NOMO-1 treated with DMSO at 0.1 percent for 48 hours (cell line): Measurements from ENCODE around the gene MEI1.
A peak's percentile ranks its signal among the peaks of the same experiment; 100 is the strongest.

Source experiments
- DNase-seq: peaks from one replicate; lab custom pipeline; 2025; ENCODE audit not compliant: unreplicated experiment; lab: John Stamatoyannopoulos, UW

The MEI1 gene

DNA sequence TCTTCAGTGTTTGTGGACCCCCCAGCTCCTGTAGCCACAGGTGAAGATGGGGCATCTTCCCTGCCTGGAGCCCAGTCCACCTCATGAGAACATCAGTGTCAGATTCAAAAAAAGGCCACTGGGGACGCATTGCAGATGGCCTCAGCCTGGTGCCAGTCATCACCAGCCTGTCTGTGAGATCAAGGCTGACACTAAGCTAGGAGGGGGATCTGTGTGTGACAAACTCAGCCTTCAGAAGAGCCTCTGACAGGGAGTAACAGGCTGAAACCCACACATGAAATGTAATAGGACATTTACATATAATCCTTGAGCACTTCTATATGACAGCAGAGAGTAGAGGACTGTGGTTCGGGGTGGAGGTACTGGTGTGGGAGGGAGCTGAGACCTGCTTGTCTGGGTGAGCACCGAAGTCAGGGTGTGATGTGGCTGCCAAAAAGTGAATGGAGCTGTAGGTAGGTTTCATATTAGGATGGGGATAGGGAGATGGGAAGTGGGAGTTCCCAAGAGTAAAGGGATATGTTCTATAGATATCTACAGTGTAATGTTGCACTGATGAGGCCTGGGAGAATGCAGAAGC is 80.7 kb downstream of the MEI1 start:
- no peak for DNase-seq

DNA sequence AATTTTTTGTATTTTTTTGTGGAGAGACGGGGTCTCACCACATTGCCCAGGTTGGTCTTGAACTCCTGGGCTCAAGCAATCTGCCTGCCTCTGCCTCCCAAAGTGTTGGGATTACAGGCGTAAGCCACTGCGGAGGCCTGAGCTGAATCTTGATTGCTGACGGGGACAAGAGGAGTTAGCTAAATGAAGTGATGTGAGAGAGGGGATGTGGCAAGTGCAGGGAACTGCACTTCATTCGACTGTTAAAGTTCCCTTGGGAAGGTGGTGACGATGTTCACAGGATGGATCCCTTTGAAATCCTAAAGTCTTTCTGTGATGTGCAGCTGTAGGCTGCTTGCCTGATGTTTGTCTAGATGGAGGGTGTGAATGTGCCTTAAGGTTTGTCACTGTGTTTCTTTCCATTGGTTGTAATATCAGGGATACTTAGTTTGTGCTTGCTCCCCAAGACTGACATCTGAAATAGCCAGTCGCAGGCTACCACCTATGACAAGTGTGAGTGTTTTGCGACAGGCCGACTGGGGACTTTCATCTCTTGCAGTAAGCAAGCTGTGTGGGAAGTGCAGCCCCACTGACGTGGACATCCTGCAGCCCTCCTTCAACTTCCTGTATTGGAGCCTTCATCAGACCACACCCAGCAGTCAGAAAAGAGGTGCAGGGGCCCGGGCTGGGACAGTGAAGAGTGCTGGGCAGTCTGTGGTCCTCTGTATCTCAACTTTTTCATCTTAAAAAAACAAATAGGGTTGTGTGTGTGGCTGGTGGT is 81.6 kb downstream of the MEI1 start:
- DNase-seq, result peak; percentile 97

DNA sequence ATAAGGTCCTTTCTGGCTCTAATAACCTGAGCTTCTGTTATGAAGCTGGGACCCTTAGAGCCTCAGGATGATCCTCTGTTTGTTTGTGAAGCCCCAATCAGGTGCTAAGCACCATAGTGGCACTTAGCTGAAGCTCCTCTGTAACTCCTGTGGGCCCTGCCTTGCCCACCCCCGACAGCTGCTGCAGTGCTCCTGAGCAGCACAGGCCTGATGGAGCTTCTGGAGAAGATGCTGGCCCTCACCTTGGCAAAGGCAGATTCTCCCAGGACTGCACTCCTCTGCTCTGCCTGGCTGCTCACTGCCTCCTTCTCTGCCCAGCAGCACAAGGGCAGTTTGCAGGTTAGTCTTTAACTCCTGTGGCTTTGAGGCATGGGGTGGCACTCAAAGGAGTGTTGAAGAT is 82.2 kb downstream of the MEI1 start:
- no peak for DNase-seq

DNA sequence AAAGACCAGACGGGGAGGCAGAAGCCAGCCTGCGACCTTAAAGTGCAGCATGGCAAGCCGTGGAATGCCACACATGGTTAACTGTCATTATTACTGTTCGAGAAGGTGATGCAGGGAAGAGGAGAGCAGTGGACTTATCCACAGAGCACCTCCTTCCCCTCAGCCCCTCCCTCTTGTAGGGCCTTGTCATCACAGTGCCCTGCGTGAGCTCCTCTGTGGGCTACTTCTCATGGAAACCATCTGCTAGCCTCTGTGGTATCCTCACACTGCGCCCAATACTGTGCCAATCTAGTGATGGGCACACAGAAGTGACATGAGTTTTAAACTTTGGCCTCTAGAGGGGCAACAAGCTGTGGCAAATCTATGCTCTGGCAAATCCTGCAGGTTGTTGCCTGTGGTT is 83.0 kb downstream of the MEI1 start:
- no peak for DNase-seq

GRCh38 chr22:41782751-41783150 is 83.4 kb downstream of the MEI1 start:
- DNase-seq, result no peak

GRCh38 chr22:41787331-41787730 is 88.0 kb downstream of the MEI1 start:
- DNase-seq, result no peak

DNA sequence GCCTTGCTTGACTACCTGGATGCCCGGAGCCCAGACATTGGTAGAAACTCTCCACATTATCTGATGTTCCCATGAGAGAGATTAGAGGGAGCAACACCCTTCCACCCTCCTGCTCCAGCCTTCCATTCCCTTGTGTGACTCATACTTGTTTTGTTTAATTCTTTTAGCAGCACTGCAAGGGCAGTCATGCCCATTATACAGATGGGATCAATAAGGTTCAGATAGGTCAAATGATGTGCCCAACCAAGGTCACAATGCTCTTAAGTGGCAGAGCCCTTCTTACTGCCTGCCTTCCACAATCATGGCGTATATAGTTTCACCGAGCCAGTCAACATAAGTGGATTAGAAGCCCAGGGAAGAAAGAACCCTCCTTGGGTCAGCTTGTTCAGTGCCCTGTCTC is 94.6 kb downstream of the MEI1 start:
- no peak for DNase-seq

- DNase-seq, result no peak
Observed at GRCh38 chr22:41798736-41799135, 99.4 kb downstream of the MEI1 start.

- no peak for DNase-seq
Observed at GRCh38 chr22:41799486-41800347, 100.4 kb downstream of the MEI1 start.

GRCh38 chr22:41800348-41801146 is 101.2 kb downstream of the MEI1 start, which contains the start of gene CCDC134:
CCDC134 (plus strand) TSS chr22:41800679; CDS start chr22:41808891, 8,212 bp downstream.
- DNase-seq, result peak; percentile 95

DNA sequence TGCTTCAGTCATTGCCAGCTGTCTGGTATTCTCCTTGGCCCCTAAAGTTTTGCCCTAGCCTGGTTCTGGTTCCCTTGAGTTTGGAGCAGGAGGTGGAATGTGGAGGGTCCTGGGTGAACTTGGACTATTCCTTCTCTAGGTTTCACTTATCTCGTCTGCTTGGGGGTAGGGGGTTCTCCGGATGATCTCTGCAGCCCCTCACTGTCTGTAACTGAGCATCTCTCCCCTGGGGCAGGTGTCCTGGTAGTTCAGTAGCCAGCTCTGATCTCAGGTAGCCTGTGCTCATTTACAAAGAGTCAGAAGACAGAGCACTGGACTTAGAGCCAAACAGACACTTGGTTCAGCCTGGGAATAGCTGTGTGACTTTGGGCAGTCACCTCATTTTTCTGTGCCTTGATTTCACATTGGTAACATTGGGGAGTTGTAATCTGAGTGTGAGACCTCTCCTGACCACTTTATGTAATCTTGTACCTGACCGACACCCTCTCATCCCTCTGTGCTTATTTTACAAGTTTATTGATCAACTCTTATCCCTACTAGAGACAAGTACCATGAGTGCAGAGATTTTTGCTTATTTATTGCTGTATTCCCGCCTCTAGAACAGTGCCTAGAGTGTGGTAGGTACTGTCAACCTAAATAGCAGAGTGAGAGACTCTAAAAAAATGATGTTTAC is 102.0 kb downstream of the MEI1 start:
- DNase-seq, result no peak

- no peak for DNase-seq
Observed at GRCh38 chr22:41801886-41802285, 102.6 kb downstream of the MEI1 start.

- no peak for DNase-seq
Observed at GRCh38 chr22:41805639-41806038, 106.3 kb downstream of the MEI1 start.

- DNase-seq, result no peak
Observed at GRCh38 chr22:41808400-41808799, 109.1 kb downstream of the MEI1 start.

GRCh38 chr22:41810022-41810421 is 110.7 kb downstream of the MEI1 start:
- DNase-seq, result no peak

DNA sequence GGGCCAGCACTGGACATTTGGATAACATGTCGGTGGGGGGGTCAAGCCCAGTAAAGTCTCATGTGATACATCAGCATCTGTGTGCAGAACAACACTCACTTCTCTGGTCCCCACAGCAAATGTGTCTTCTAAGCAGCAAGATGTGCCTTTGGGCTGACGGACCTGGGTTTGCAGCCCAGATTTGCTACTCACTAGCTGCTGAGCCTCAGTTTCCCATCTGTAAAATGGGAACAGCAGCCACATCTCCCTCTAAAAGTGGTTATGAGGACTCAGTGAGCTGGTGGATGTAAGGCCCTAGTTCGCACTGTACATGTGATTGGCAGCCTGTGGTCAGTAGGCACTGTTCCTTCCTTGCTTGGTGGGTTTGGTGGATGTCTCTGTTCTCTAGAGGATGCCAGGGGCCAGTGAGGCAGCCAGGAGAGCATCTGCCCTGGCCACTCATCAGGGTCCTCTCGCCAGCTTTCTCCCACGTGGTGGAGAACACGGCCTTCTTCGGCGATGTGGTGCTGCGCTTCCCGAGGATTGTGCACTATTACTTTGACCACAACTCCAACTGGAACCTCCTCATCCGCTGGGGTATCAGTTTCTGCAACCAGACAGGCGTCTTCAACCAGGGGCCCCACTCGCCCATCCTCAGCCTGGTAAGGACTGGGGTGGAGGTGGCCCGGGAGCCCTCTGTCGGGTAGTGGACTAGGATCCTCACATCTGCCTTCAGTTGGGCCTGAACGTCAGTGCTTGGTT is 113.7 kb downstream of the MEI1 start:
- no peak for DNase-seq

DNA sequence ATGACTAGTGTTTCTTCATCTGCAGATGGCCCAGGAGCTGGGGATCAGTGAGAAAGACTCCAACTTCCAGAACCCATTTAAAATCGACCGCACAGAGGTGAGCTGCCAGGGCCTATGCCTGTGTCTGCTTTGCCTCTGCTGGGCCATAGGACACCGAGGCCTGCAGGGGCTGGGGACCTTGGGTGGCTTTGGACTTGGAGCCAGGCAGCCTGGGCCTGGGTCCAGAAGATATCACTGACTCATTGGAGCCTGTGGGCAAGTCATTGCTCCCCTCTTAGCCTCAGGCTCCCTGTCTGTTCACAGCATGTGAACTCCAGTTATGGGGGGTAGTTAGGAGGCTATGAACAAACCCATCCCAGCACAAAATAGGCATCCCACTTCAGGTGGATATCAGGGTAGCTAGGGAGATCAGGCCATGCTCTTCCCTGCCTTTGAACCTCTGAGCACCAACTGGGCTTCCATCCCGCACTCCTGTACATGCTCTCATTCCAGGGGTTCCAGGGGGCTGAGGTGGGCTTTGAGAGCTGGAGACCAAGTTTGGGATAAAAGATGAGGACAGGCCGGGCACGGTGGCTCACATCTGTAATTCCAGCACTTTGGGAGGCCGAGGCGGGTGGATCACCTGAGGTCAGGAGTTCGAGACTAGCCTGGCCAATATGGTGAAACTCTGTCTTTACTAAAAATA is 114.6 kb downstream of the MEI1 start:
- DNase-seq, result no peak

GRCh38 chr22:41815716-41816115 is 116.4 kb downstream of the MEI1 start:
- DNase-seq, result no peak

GRCh38 chr22:41816241-41816640 is 116.9 kb downstream of the MEI1 start:
- no peak for DNase-seq
